B cell (primary cell): ENCODE data around the gene NOA1.

ENCODE experiments used
- CTCF ChIP-seq: fragments of 200-600 bp; IDR thresholded peaks from one replicate; pipeline ENCODE4 v1.8.0; 2022; ENCODE audit warnings: antibody characterized with exemption, mild to moderate bottlenecking
- EZH2 ChIP-seq: IDR thresholded peaks from 2 replicates; pipeline ENCODE4 v1.6.1; 2012; ENCODE audit warnings: borderline replicate concordance, low read depth, mild to moderate bottlenecking, moderate library complexity, low read length; ENCODE audit not compliant: insufficient read depth, poor library complexity, severe bottlenecking

DNA sequence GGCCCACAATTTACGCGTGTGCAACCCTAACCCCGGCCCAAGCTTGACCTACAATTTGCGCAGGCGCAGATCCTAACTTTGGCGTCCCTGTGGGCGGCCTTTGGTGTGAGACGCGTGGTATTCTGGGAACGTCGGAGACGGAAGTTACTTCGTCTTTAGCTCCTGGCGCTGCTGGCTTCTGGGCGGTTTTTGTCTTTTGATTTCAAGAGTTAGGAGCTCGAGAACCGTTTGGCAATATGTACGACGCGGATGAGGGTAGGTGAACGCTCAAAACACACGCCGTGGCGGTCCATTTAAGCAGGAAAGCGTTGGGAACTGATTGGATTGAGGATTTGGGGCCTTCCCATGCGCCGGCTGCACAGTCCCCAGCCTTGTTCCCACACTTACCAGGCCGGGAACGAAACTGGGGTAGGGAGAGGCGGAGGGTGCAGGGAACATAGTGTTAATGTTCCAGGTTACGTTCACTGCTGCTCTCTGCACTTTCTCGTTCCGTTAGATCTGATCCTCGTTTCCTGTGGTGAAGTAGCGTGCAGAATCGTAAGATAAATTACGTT is 1.4 kb upstream of the NOA1 start, which contains the start of gene POLR2B:
- TF ChIP-seq CTCF: no peak
- TF ChIP-seq EZH2: no peak
